ENCODE results near the gene PDE3B. TPM values are rescaled to one million over a fixed set of nuclear protein-coding genes. Genes with fewer than 3 reads are reported as not detected.

The PDE3B gene
- total and polyA plus RNA-seq, 2 of the 8 experiments (the other 6 are each of a cell fraction or from before 2014, with no cell fraction given): 2.7 to 10.9 TPM

DNA sequence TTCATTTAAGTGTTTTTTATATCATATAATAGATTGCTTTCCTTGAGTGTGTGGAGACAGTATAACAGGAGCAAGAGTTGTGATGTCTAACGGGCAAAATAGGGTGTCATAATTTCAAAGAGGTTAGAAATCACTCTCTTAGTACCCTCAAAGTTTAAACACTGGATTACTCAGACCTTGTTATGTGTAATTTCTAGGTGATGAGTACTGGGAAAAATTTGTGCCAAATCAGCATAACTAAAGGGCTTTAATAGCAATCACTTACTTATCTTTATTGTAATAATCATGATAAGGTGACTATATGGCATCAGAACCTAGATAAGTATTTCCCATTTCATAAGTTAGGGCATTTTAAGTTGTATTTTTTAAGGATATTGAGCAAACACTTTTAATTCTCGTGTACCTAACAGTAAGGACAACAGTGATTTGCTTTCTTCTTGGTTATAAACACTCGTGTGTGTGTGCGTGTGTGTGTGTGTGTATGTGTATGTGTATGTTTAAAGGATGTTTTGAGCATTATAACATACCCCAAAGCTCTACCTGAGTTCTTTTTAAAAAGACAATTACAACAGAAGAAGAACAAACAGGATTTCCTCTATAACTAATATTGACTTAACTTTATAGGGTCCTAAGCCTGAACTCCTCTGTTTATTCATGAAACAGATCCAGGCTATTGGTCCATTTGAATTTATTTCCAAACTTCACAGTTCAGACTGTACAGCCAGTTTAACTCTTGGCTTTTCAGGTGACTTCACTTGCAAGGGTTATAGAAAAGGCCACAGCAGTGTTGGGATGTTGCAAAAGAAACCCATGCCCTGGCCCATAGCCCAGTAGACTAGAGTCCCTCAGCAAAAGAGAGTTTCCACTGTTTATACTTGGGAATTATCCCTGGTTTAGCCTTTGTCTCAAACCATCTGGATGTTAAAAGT is 23.7 kb upstream of the PDE3B start:
- no peak overlapping the region for H2BK5ac ChIP-seq (ENCODE audit: low read depth, low read length)
- no peak overlapping the region for H3K4me2 ChIP-seq (ENCODE audit: insufficient read depth in 1 of 2, low read depth in 2 of 2, low read length in 2 of 2)
- H3K79me1 ChIP-seq (ENCODE audit: low read depth, low read length): no peaks in the 10 kb centered on the region
- H2AK5ac ChIP-seq (ENCODE audit: low read depth, low read length): no peak overlapping the region
- no peak overlapping the region for H4K8ac ChIP-seq (ENCODE audit: extremely low read depth, insufficient read depth, low read length)
- H3K23ac ChIP-seq (ENCODE audit: insufficient read length): no peak overlapping the region
- no peak overlapping the region for H3K18ac ChIP-seq (ENCODE audit: extremely low read depth, low read length)
- no peak overlapping the region for H3K9ac ChIP-seq (replicated peaks in 1 of 4; ENCODE audit: extremely low read depth in 1 of 4, low read depth in 3 of 4, low read length in 3 of 4)
- H4K91ac ChIP-seq (replicated peaks; ENCODE audit: insufficient read length, low read length): no peak overlapping the region
- DNase-seq (ENCODE audit: low read depth in 1 of 2, low spot score in 2 of 2) (no peak), FAIRE-seq (no peak)
- no peak overlapping the region for H3K27ac ChIP-seq (ENCODE audit: low read depth, low read length)
- no peaks in the 10 kb centered on the region for H3K9me3 ChIP-seq (ENCODE audit: insufficient read depth in 2 of 2, low read depth in 1 of 2, low read length in 1 of 2)
- 84% methylated on average over 4 of the region's 4 CpGs; no CpG with 5 or more reads in 1 of the 2 experiments for WGBS, 2 experiments (ENCODE audit: extremely low coverage in 1 of 2, insufficient coverage in 1 of 2, insufficient read length in 1 of 2, insufficient replicate concordance in 2 of 2, low coverage in 1 of 2, low lambda C conversion rate in 2 of 2, missing lambda C conversion rate in 1 of 2)
- no peak overlapping the region for H3K4me3 ChIP-seq (ENCODE audit: extremely low read depth in 1 of 4, insufficient read depth in 2 of 4, low read depth in 3 of 4, low read length in 4 of 4)
- H3K56ac ChIP-seq (replicated peaks; ENCODE audit: insufficient read length, low read depth, low read length): no peak overlapping the region
- no peak overlapping the region for H2BK120ac ChIP-seq (replicated peaks; ENCODE audit: low read depth, low read length)
- no peak overlapping the region for H2BK15ac ChIP-seq (ENCODE audit: low read length)
- ChIA-PET POLR2A (ENCODE audit: partially characterized antibody) (no interaction called here), CTCF (ENCODE audit: partially characterized antibody) (interaction anchor here (0.6 to 8.2 kb wide), 3 partner anchors 286 to 288 kb away, joined by 3 to 138 read pairs (median 5); no protein-coding TSS in a partner anchor)
- H3K36me3 ChIP-seq (ENCODE audit: control insufficient read depth in 2 of 4, insufficient read depth in 4 of 4, low read length in 3 of 4): no peaks in the 10 kb centered on the region
- H2AFZ ChIP-seq (ENCODE audit: low read length): no peak overlapping the region
- H2BK20ac ChIP-seq (ENCODE audit: low read length): no peak overlapping the region
- no peaks in the 10 kb centered on the region for H4K20me1 ChIP-seq (replicated peaks in 1 of 2; ENCODE audit: control insufficient read depth in 1 of 2, insufficient read depth in 2 of 2, low read length in 2 of 2)
- no peak overlapping the region for H2BK12ac ChIP-seq (ENCODE audit: low read depth, low read length)
- no peaks in the 10 kb centered on the region for H3K23me2 ChIP-seq (ENCODE audit: low read depth, low read length)
- no peaks in the 10 kb centered on the region for H3K79me2 ChIP-seq (ENCODE audit: control insufficient read depth in 1 of 2, insufficient read depth in 2 of 2, low read length in 2 of 2)
- H3K27me3 ChIP-seq (replicated peaks in 1 of 4; ENCODE audit: control insufficient read depth in 3 of 4, extremely low read depth in 1 of 4, insufficient read depth in 3 of 4, low read length in 3 of 4): peaks cover 0 to 1% (median 0%) of the 10 kb centered on the region in 4 experiments; a peak in 1 of 7 replicates
- no peak overlapping the region for H4K5ac ChIP-seq (ENCODE audit: insufficient read length, low read depth, low read length)
- H3K4me1 ChIP-seq (replicated peaks in 1 of 4; ENCODE audit: control insufficient read depth in 3 of 4, insufficient read depth in 4 of 4, low read length in 3 of 4): no peaks in the 10 kb centered on the region
- H3K14ac ChIP-seq (ENCODE audit: insufficient read length): no peak overlapping the region
- H3K4ac ChIP-seq (replicated peaks; ENCODE audit: insufficient read length, low read depth, low read length): no peak overlapping the region
- TF ChIP-seq, protein P1, sequence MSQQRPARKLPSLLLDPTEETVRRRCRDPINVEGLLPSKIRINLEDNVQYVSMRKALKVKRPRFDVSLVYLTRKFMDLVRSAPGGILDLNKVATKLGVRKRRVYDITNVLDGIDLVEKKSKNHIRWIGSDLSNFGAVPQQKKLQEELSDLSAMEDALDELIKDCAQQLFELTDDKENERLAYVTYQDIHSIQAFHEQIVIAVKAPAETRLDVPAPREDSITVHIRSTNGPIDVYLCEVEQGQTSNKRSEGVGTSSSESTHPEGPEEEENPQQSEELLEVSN (IDR thresholded peaks at IDR 0.05): no peak
- no peak for TF ChIP-seq POLR2A (IDR thresholded peaks at IDR 0.05; ENCODE audit: control extremely low read depth in 1 of 2, low read depth in 2 of 2, low read length in 2 of 2)
- TF ChIP-seq EZH2 (IDR thresholded peaks at IDR 0.05; ENCODE audit: low read depth, low read length, severe bottlenecking): no peak
- TF ChIP-seq SUZ12 (IDR thresholded peaks at IDR 0.05; ENCODE audit: low read length): no peak
- no peak for TF ChIP-seq HDAC2 (IDR thresholded peaks at IDR 0.05; ENCODE audit: borderline replicate concordance in 1 of 2, low read depth in 2 of 2, low read length in 2 of 2)
- TF ChIP-seq SIX5 (IDR thresholded peaks at IDR 0.05; ENCODE audit: low read depth, low read length): no peak
- TF ChIP-seq, protein P2, sequence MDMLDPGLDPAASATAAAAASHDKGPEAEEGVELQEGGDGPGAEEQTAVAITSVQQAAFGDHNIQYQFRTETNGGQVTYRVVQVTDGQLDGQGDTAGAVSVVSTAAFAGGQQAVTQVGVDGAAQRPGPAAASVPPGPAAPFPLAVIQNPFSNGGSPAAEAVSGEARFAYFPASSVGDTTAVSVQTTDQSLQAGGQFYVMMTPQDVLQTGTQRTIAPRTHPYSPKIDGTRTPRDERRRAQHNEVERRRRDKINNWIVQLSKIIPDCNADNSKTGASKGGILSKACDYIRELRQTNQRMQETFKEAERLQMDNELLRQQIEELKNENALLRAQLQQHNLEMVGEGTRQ (IDR thresholded peaks at IDR 0.05; ENCODE audit: low read length): no peak
- no peak for TF ChIP-seq TBP (IDR thresholded peaks at IDR 0.05; ENCODE audit: low read depth, low read length)
- TF ChIP-seq CBX5 (IDR thresholded peaks at IDR 0.05; ENCODE audit: low read depth, low read length): no peak

All from H1 (cell line).